ENCODE data around the gene CELF4. TPM values are rescaled to one million over a fixed set of nuclear protein-coding genes. Genes with fewer than 3 reads are reported as not detected.

CELF4 gene
- polyA plus RNA-seq, 2 donors = 0.02 to 0.06 TPM

DNA sequence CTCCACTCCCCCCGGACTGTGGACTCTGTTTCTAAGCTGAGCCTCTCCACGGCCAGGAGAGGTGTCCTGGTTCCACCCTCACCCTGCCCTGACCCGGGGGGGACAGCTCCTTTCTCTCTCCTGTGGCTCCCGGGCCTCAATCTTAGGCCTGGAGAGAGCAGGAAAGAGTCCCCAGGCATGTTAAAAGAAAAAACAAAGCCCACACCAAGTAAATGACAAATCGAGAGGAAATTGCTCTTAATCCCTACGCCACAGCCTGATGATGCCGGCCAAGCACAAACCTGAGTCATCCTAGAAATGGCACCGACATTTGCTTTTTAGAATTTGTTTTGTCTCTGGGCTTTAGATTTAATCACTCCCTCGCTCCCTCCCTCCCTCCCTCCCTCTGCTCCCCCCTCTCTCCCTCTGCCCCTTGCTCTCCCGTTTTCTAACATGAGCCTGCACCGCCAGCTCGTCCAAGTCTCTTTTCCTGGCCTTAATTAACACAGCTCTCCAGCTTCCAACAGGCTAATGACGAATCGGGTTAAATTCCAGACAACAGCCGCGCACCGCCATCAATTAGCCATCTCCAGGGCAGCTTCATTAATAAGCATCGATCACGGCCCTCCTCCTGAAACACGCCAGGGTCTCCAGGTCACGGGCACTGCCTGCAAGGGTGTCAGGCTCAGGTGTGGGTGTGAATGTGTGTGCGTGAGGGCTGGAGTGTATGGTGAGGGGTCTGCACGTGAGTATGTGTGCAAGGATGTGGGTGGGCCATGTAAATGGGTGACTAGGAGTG lies 230.8 kb downstream of the CELF4 start:
- 34 to 44% methylated on average over 23 of the region's 23 CpGs for WGBS, 2 donors
- H3K27ac ChIP-seq (ENCODE audit: low read depth in 2 of 2, low read length in 1 of 2) = no peak overlapping the region

DNA sequence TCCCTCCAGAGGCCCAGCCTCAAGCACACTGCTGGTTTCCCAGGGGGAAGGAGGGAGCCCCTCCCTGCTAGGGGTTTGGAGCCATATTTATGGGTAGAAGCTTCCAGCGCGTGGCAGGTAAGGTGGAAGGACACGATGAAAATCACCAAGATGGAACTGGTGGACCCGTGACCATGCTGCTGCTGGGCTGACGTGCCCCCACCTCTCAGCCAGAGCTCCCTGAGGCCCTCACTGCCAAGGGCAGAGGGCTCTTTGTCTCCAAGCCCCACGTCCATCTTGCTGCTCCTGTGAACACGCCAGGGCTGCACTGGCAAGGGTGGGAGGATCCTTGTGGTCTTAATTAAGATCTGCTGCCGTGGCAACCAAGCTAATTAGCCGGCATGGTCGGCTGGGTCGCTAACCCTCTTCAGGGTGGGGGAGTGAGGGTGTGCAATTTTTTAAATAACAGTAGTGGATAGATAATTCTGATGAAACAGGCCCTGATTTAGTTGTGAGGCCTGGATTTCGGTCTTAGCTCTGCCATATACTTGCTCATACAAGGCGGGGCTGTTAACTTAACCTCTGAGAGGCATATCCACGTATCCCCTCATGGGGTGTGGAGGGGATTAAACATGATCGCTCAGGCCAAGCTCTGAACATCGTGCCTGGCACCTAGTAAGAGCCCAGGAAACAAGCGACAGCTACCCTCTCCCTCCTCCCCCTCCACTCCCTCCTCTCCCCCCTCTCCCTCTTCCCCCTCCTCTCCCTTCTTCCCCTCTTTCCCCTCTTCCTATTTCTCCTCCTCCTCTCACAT lies 232.8 kb downstream of the CELF4 start:
- no peaks in the 10 kb centered on the region for H3K36me3 ChIP-seq (ENCODE audit: control insufficient read depth in 2 of 2, insufficient read depth in 2 of 2, low read length in 1 of 2)
- H3K27ac ChIP-seq (ENCODE audit: low read depth in 2 of 2, low read length in 1 of 2) = no peak overlapping the region
- H3K4me3 ChIP-seq (ENCODE audit: low read depth in 1 of 2, low read length in 2 of 2) = no peak overlapping the region
- H3K9me3 ChIP-seq (ENCODE audit: control insufficient read depth in 2 of 2, insufficient read depth in 1 of 2, low read depth in 1 of 2, low read length in 1 of 2) = no peaks in the 10 kb centered on the region
- peaks cover 3 to 8% of the 10 kb centered on the region in 2 donors for H3K4me1 ChIP-seq (ENCODE audit: control insufficient read depth in 2 of 2, insufficient read depth in 2 of 2, low read length in 1 of 2)
- WGBS, 2 donors = 74 to 77% methylated on average over 17 of the region's 17 CpGs
- no peaks in the 10 kb centered on the region for H3K27me3 ChIP-seq (ENCODE audit: control insufficient read depth in 1 of 2, insufficient read depth in 2 of 2, low read length in 2 of 2)

More for the DNA sequence above, 230.8 kb downstream of the CELF4 start:
- Histone ChIP-seq H3K9me3 (ENCODE audit: control insufficient read depth in 2 of 2, insufficient read depth in 1 of 2, low read depth in 1 of 2, low read length in 1 of 2) (no peaks in the 10 kb centered on the region), H3K27me3 (ENCODE audit: control insufficient read depth in 1 of 2, insufficient read depth in 2 of 2, low read length in 2 of 2) (no peaks in the 10 kb centered on the region), H3K4me3 (ENCODE audit: low read depth in 1 of 2, low read length in 2 of 2) (no peak overlapping the region), H3K36me3 (ENCODE audit: control insufficient read depth in 2 of 2, insufficient read depth in 2 of 2, low read length in 1 of 2) (no peaks in the 10 kb centered on the region), H3K4me1 (ENCODE audit: control insufficient read depth in 2 of 2, insufficient read depth in 2 of 2, low read length in 1 of 2) (peaks cover 3 to 8% of the 10 kb centered on the region in 2 donors)

DNA sequence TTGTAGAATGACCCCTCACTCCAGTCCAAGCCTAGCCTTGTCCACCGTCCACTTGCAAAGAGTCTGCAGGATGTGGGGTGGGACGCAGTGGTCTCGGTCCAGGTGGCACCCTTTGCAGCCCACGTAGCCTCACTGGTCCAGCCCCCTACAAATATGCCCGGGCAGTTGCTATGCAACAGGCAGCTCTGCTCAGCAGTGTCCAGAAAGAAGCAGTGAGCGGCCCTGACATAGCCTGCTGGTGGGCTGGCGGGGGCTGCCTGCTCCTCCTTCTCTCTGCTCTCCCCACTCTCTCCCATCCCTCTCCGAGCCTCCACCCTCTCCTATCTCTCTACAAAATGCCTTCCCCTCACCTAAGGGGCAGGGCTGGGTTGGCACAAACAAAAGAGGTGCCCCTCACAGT lies 233.4 kb downstream of the CELF4 start:
- Histone ChIP-seq H3K4me3 (ENCODE audit: low read depth in 1 of 2, low read length in 2 of 2) (no peak overlapping the region), H3K27ac (ENCODE audit: low read depth in 2 of 2, low read length in 1 of 2) (no peak overlapping the region), H3K36me3 (ENCODE audit: control insufficient read depth in 2 of 2, insufficient read depth in 2 of 2, low read length in 1 of 2) (no peaks in the 10 kb centered on the region), H3K9me3 (ENCODE audit: control insufficient read depth in 2 of 2, insufficient read depth in 1 of 2, low read depth in 1 of 2, low read length in 1 of 2) (no peaks in the 10 kb centered on the region), H3K27me3 (ENCODE audit: control insufficient read depth in 1 of 2, insufficient read depth in 2 of 2, low read length in 2 of 2) (no peaks in the 10 kb centered on the region), H3K4me1 (ENCODE audit: control insufficient read depth in 2 of 2, insufficient read depth in 2 of 2, low read length in 1 of 2) (peaks cover 7 to 12% of the 10 kb centered on the region in 2 donors)
- 85 to 90% methylated on average over 8 of the region's 8 CpGs for WGBS, 2 donors

DNA sequence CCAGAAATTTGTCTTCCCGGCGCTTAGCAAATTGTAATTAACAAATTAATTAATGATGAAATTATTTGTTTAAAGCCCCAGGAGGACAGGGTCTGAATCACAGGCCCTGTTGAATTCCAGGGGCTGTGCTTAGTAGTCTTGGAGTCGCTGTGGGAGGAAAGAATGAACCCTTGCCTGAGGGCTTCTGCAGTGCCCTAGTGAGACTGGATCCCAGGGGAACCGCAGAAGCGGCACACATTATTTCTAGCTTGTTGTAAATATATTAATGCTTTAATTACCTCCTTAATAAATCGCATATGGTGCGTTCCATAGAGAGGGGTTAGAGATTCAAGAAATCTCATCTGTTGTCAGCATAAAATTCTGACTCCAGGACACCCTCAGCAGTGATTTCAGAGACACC lies 235.4 kb downstream of the CELF4 start:
- H3K4me1 ChIP-seq (ENCODE audit: control insufficient read depth in 2 of 2, insufficient read depth in 2 of 2, low read length in 1 of 2) = peaks cover 7 to 9% of the 10 kb centered on the region in 2 donors
- no peak overlapping the region for H3K27ac ChIP-seq (ENCODE audit: low read depth in 2 of 2, low read length in 1 of 2)
- no peaks in the 10 kb centered on the region for H3K27me3 ChIP-seq (ENCODE audit: control insufficient read depth in 1 of 2, insufficient read depth in 2 of 2, low read length in 2 of 2)
- no peaks in the 10 kb centered on the region for H3K9me3 ChIP-seq (ENCODE audit: control insufficient read depth in 2 of 2, insufficient read depth in 1 of 2, low read depth in 1 of 2, low read length in 1 of 2)
- no peaks in the 10 kb centered on the region for H3K36me3 ChIP-seq (ENCODE audit: control insufficient read depth in 2 of 2, insufficient read depth in 2 of 2, low read length in 1 of 2)
- no peak overlapping the region for H3K4me3 ChIP-seq (ENCODE audit: low read depth in 1 of 2, low read length in 2 of 2)
- 80 to 82% methylated on average over 7 of the region's 7 CpGs for WGBS, 2 donors

DNA sequence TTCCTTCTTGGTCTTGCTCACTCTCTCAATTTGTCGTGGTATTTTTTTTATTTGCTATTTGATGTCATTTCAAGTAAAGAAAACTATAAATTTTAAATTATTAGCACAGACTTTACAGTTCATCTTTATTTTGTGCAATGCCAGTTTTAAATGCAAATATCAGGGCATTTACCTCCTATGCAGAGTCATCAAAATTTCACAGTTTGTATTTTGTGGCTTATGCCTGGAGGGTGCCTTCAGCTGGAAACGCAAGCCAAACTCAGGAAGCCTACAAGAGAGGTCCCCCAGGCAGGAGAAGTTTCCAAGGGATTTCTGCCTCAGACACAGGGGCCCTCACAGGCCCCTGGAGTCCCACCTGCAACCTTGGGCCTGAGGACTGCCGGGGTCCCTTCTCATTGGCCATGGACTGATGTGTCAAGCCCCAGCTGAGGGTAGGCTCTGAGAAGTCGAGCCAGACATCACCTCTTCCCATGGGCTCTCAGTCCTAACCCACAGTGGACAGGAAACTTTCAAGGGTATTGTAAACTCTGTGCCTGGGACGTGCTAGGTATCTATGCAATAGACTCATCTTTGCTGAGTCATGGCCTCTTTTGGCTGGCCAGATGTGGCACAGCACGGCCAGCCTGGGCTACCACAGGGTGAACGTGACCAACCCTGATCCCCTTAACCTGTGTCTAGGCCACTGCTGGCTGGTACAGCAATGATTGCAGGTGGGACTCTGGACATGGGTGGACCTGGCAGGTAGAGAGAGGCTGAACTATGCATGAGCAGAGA lies 236.5 kb downstream of the CELF4 start:
- Histone ChIP-seq H3K4me3 (ENCODE audit: low read depth in 1 of 2, low read length in 2 of 2) (no peak overlapping the region), H3K9me3 (ENCODE audit: control insufficient read depth in 2 of 2, insufficient read depth in 1 of 2, low read depth in 1 of 2, low read length in 1 of 2) (no peaks in the 10 kb centered on the region), H3K36me3 (ENCODE audit: control insufficient read depth in 2 of 2, insufficient read depth in 2 of 2, low read length in 1 of 2) (no peaks in the 10 kb centered on the region), H3K27ac (ENCODE audit: low read depth in 2 of 2, low read length in 1 of 2) (no peak overlapping the region), H3K4me1 (ENCODE audit: control insufficient read depth in 2 of 2, insufficient read depth in 2 of 2, low read length in 1 of 2) (peaks cover 5 to 7% of the 10 kb centered on the region in 2 donors), H3K27me3 (ENCODE audit: control insufficient read depth in 1 of 2, insufficient read depth in 2 of 2, low read length in 2 of 2) (no peaks in the 10 kb centered on the region)
- 73 to 77% methylated on average over 7 of the region's 7 CpGs for WGBS, 2 donors

DNA sequence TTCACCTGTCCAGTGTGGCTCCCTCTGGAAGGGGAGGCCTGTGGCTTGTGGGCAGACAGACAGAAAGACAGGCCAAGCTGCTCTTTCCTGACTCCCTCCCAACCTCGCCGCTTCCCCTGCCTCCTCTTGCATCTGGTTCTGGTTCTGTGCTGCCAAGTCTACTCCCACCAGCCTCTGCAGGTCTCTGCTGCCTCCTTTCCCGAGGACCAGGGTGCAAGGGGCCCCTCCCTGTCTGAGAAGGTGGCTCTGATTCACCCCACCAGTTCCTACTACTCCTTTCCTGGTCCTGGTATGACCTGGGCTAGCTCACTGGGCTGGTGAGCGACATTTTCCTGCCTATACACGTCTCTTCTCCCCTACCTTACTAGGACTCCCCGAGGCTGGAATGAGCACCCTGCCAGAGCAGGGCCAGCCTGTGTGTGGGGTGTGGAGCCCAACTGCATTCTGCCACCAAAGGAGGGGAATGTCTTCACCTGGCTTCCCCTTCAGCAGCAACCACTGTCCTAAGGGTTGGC lies 238.5 kb downstream of the CELF4 start:
- no peak overlapping the region for H3K4me3 ChIP-seq (ENCODE audit: low read depth in 1 of 2, low read length in 2 of 2)
- H3K27ac ChIP-seq (ENCODE audit: low read depth in 2 of 2, low read length in 1 of 2) = no peak overlapping the region
- no peaks in the 10 kb centered on the region for H3K9me3 ChIP-seq (ENCODE audit: control insufficient read depth in 2 of 2, insufficient read depth in 1 of 2, low read depth in 1 of 2, low read length in 1 of 2)
- WGBS, 2 donors = 50 to 60% methylated on average over 6 of the region's 6 CpGs
- no peaks in the 10 kb centered on the region for H3K27me3 ChIP-seq (ENCODE audit: control insufficient read depth in 1 of 2, insufficient read depth in 2 of 2, low read length in 2 of 2)
- no peaks in the 10 kb centered on the region for H3K36me3 ChIP-seq (ENCODE audit: control insufficient read depth in 2 of 2, insufficient read depth in 2 of 2, low read length in 1 of 2)
- peaks cover 5 to 7% of the 10 kb centered on the region in 2 donors for H3K4me1 ChIP-seq (ENCODE audit: control insufficient read depth in 2 of 2, insufficient read depth in 2 of 2, low read length in 1 of 2)

DNA sequence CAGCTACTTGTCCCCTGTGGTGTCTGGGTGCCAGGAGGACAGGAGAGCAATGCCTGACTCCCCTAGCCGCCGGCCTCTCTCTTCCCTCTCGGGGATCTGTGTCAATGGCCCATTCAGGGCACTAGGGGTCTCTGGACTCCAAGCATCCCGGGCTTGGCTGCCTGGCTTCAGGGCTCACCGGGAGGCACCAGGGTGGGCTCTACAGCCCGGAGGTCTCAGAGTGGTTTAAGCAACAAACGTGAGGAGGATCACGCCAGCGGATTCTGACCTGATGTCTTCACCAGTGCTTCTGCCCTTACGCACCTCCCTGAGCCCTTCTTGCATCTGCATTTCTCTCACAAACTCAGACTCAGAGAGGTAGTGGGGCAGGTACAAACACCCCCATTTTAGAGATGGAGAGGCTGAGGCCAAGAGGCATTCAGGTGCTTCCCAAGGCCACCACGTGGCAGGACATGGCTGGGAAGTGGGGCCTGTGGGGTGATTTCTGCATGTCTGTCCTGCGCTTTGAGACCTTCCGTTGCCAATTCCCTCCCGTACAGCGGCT lies 243.0 kb downstream of the CELF4 start:
- Histone ChIP-seq H3K4me3 (ENCODE audit: low read depth in 1 of 2, low read length in 2 of 2) (no peak overlapping the region), H3K27me3 (ENCODE audit: control insufficient read depth in 1 of 2, insufficient read depth in 2 of 2, low read length in 2 of 2) (no peaks in the 10 kb centered on the region), H3K4me1 (ENCODE audit: control insufficient read depth in 2 of 2, insufficient read depth in 2 of 2, low read length in 1 of 2) (peaks cover 3 to 4% of the 10 kb centered on the region in 2 donors), H3K9me3 (ENCODE audit: control insufficient read depth in 2 of 2, insufficient read depth in 1 of 2, low read depth in 1 of 2, low read length in 1 of 2) (no peaks in the 10 kb centered on the region), H3K36me3 (ENCODE audit: control insufficient read depth in 2 of 2, insufficient read depth in 2 of 2, low read length in 1 of 2) (no peaks in the 10 kb centered on the region), H3K27ac (ENCODE audit: low read depth in 2 of 2, low read length in 1 of 2) (no peak overlapping the region)
- 42 to 65% methylated on average over 15 of the region's 15 CpGs for WGBS, 2 donors

DNA sequence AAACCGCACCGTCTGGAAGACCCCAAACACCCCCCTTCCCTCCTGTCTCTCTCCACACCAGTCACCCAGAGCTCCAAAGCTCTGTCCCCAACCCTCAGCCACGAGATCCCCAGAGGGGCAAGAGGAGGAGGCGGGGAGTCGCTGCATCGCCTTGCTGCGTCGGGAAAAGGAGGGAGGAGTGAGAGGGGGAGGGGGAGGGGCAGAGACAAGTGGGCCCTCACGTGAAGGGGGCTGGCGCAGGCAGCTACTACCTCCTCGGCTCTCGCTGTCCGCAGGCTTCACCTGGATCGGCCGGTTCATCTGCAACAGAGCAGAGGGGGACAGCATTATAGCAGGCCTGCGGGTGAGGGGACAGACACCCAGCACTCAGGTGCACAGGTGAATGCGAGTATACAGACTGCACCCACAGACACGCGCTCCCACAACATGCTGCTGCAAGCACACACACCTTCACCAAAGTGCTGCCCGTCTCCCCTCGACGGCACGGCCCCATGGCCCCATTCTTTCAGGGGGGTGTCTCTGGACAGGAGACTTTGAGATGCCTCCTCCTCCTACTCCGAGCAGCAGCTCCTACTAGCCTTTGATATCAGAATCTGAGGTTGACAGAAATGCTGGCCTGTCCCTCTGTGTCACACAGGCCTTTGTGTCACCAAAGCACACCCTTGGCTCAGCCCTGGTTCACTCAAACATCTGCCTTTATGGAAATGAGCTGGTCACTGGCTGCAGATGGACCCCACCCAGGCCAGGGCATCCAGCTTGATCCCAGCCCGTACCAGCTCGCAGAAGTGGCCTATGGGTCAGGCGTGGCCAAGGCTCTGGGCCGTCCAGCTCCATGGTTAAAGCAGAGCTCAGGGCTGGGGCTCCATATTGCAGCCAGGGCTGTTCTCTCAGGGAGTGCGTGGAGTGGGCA lies 243.8 kb downstream of the CELF4 start:
- H3K4me1 ChIP-seq (ENCODE audit: control insufficient read depth in 2 of 2, insufficient read depth in 2 of 2, low read length in 1 of 2) = no peaks in the 10 kb centered on the region
- no peak overlapping the region for H3K4me3 ChIP-seq (ENCODE audit: low read depth in 1 of 2, low read length in 2 of 2)
- H3K27ac ChIP-seq (ENCODE audit: low read depth in 2 of 2, low read length in 1 of 2) = no peak overlapping the region
- no peaks in the 10 kb centered on the region for H3K36me3 ChIP-seq (ENCODE audit: control insufficient read depth in 2 of 2, insufficient read depth in 2 of 2, low read length in 1 of 2)
- no peaks in the 10 kb centered on the region for H3K27me3 ChIP-seq (ENCODE audit: control insufficient read depth in 1 of 2, insufficient read depth in 2 of 2, low read length in 2 of 2)
- WGBS, 2 donors = 69 to 71% methylated on average over 29 of the region's 29 CpGs
- no peaks in the 10 kb centered on the region for H3K9me3 ChIP-seq (ENCODE audit: control insufficient read depth in 2 of 2, insufficient read depth in 1 of 2, low read depth in 1 of 2, low read length in 1 of 2)

Measured in esophagus (tissue), 2 donors.